ENCODE measurements around the gene PDK2.

Gene PDK2

GRCh38 chr17:50118076-50118827 is 23.1 kb downstream of the PDK2 start:
- no peak for DNase-seq (ENCODE audit: low spot score)

GRCh38 chr17:50118828-50119218 is 23.7 kb downstream of the PDK2 start:
- DNase-seq (ENCODE audit: low spot score) = no peak

- DNase-seq (ENCODE audit: low spot score) = no peak
Measured at GRCh38 chr17:50120475-50121253, 25.5 kb downstream of the PDK2 start.

GRCh38 chr17:50122945-50123344 is 27.8 kb downstream of the PDK2 start:
- no peak for DNase-seq (ENCODE audit: low spot score)

- DNase-seq (ENCODE audit: low spot score) = no peak
Measured at GRCh38 chr17:50123649-50124349, 28.6 kb downstream of the PDK2 start.

GRCh38 chr17:50125420-50125997 is 30.4 kb downstream of the PDK2 start:
- DNase-seq (ENCODE audit: low spot score) = no peak

GRCh38 chr17:50127697-50128361 is 32.7 kb downstream of the PDK2 start:
- DNase-seq (ENCODE audit: low spot score) = no peak

GRCh38 chr17:50128441-50129352 is 33.5 kb downstream of the PDK2 start:
- DNase-seq (ENCODE audit: low spot score) = no peak

GRCh38 chr17:50129353-50129727 is 34.2 kb downstream of the PDK2 start:
- DNase-seq (ENCODE audit: low spot score) = no peak

- no peak for DNase-seq (ENCODE audit: low spot score)
Measured at GRCh38 chr17:50129728-50130558, 34.8 kb downstream of the PDK2 start, which contains the start of gene SAMD14. SAMD14 (minus strand) TSS chr17:50130160; CDS start chr17:50124959, 5,201 bp downstream.

- DNase-seq (ENCODE audit: low spot score) = no peak
Measured at GRCh38 chr17:50130559-50131305, 35.6 kb downstream of the PDK2 start.

- DNase-seq (ENCODE audit: low spot score) = no peak
Measured at GRCh38 chr17:50132104-50132794, 37.1 kb downstream of the PDK2 start.

- DNase-seq (ENCODE audit: low spot score) = no peak
Measured at GRCh38 chr17:50133028-50133768, 38.0 kb downstream of the PDK2 start.

- DNase-seq (ENCODE audit: low spot score) = no peak
Measured at GRCh38 chr17:50133769-50134099, 38.6 kb downstream of the PDK2 start.

GRCh38 chr17:50134206-50135110 is 39.3 kb downstream of the PDK2 start:
- no peak for DNase-seq (ENCODE audit: low spot score)

GRCh38 chr17:50135316-50136095 is 40.4 kb downstream of the PDK2 start:
- no peak for DNase-seq (ENCODE audit: low spot score)

Data from LoVo (cell line).